C4-2B (cell line): ENCODE measurements around the gene CASP10.
A peak's percentile ranks its signal among the peaks of the same experiment; 100 is the strongest.
"Not testable (repeated sequence)": the region's sequence is repeated elsewhere in the genome, so short reads cannot be mapped to it uniquely, and the experiment has no call there.

Experiments used
- H3K27ac ChIP-seq: fragments of 450-650 bp; 2 replicates; pipeline ENCODE4 v1.5.1; 2017
- CTCF ChIP-seq: fragments of 450-650 bp; conservative IDR thresholded peaks from 2 replicates; pipeline ENCODE4 v1.5.1; 2017; ENCODE audit warnings: mild to moderate bottlenecking
- ZFX ChIP-seq: fragments of 450-650 bp; IDR thresholded peaks from 2 replicates; pipeline ENCODE4 v1.6.1; 2017

CASP10 gene

DNA sequence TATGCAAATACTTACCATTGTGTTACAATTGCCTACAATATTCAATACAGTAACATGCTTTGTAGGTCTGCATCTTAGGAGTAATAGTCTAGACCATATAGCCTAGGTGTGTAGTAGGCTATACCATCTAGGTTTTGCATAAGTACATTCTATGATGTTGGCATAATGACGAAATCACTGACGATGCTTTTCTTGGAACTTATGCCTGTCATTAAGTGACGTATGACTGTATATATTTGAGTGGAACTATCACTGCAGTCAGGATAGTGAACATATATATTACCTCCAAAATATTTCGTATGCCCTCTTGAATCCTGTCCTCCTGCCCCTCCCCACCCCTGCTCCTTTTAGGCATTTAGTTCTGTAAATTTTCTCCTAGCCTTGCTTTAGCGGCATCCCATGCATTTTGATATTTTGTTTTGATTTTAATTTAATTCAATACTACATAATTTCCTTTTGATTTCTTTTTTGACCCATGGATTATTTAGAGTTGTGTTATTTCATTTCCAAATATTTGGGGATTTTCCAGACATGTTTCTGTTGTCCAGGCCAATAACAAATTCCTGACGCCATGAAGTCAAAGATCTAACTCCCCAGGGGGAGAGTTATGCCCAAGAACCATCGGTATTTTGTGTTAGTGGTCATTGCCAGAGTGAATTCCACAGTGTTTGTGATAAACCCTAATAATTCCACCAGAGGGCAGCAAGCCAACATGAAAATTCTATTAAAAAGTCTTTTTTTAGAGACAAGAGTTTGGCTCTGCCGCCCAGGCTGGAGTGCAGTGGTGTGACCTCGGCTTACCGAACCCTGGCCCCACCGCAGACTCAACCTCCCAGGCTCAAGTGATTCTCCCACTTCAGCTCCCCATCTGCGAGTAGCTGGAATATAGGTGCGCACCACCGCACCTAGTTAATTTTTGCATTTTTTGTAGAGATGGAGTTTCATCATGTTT, 53.2 kb downstream of the CASP10 start:
- no peak overlapping the region for H3K27ac ChIP-seq
- TF ChIP-seq ZFX (no peak), CTCF (peak; percentile 53)

GRCh38 chr2:201237486-201238123, 54.7 kb downstream of the CASP10 start:
- no peak overlapping the region for H3K27ac ChIP-seq
- TF ChIP-seq ZFX (no peak), CTCF (no peak)

DNA sequence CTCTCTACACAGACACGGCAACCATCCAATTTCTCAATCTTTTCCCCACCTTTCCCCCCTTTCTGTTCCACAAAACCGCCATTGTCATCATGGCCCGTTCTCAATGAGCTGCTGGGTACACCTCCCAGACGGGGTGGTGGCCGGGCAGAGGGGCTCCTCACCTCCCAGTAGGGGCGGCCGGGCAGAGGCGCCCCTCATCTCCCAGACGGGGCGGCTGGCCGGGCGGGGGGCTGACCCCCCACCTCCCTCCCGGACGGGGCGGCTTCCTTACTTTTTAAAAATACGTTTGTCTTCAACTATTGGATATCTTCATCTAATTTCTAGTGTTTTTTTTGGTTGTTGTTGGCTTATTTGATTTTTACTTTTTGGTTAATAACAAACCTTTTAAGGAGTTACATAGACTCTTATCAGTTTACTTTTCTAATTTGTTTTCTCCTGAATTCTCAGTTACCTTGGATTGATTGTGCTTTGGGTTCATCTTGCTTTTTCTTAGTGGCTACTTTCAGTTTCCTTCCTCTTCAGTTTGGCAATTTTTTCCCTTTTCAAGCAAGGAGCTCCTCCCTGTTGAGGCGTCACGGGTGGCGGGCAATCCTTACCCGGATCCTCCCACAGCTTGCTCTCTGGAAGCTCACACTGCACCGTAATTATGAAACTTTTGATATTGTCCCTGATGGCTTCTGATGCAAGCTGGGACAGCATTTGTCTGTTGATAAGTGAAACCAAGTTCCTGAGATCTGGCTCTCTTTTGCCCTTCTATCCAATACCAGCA, 56.4 kb downstream of the CASP10 start:
- H3K27ac ChIP-seq: not testable (repeated sequence)

GRCh38 chr2:201242571-201243277, 59.8 kb downstream of the CASP10 start:
- no peak for TF ChIP-seq ZFX
- no peak for TF ChIP-seq CTCF

GRCh38 chr2:201244829-201245228, 61.9 kb downstream of the CASP10 start:
- no peak overlapping the region for H3K27ac ChIP-seq
- TF ChIP-seq CTCF: 0 out of 2 replicates have a peak, but pooled peaks have one; percentile 4
- no peak for TF ChIP-seq ZFX

More at GRCh38 chr2:201242571-201243277, 59.8 kb downstream of the CASP10 start:
- H3K27ac ChIP-seq: no peak overlapping the region

DNA sequence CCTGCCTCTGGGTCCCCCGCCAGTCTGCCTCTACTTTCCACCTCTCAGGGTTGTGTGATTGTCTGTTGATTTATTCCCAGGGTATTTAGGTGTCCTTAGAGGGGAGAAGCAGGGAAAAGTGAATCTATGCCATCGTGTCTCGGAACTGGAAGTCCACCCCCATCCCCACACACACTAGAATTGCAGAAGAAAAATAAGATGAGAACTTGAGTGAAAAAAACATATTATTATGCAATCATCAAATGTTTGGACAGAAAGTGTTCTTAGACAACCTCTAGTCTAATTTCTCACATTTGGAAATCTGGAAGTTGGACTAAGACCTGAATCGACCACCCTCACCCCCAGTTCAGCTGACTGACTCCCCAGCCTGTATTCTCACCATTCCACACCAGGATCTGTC, 63.3 kb downstream of the CASP10 start:
- H3K27ac ChIP-seq: no peak overlapping the region
- TF ChIP-seq ZFX: no peak
- no peak for TF ChIP-seq CTCF

GRCh38 chr2:201248288-201248844, 65.4 kb downstream of the CASP10 start:
- no peak overlapping the region for H3K27ac ChIP-seq
- no peak for TF ChIP-seq ZFX
